Measurements from ENCODE around the gene CNTN5.

The CNTN5 gene

DNA sequence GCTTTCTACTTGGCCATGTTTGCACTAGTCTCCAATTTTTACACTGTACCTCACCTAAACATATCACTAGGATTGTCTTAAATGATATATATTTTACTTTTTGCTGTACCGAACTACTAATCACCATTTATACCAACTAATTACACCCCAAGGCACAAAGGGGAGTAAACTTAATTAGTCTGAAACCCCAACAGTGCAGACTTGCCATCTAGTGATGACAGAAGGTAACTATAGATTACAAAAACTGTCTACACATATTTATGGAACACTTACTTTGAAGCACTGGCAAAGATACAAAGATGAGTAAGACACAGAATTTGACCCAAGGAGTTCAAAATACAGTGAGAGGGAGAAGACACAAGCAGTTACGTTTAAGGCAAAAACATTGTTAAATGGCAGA is 139.7 kb downstream of the CNTN5 start:
- no peak overlapping the region for H3K9ac ChIP-seq (ENCODE audit: low read depth in 1 of 2, low read length in 2 of 2)
- H3K9me3 ChIP-seq (ENCODE audit: control insufficient read depth in 2 of 2, low read length in 2 of 2), result no peaks in the 10 kb centered on the region
- H3K36me3 ChIP-seq (ENCODE audit: control insufficient read depth in 2 of 2, insufficient read depth in 2 of 2, low read length in 2 of 2), result no peaks in the 10 kb centered on the region
- H3K4me3 ChIP-seq (ENCODE audit: low read length in 2 of 2), result no peak overlapping the region
- H3K27ac ChIP-seq (ENCODE audit: low read depth in 2 of 2, low read length in 2 of 2), result no peak overlapping the region
- H3K27me3 ChIP-seq (ENCODE audit: control insufficient read depth in 2 of 2, insufficient read depth in 2 of 2, low read length in 2 of 2), result no peaks in the 10 kb centered on the region
- H3K4me1 ChIP-seq (ENCODE audit: control insufficient read depth in 2 of 2, insufficient read depth in 2 of 2, low read length in 2 of 2), result no peaks in the 10 kb centered on the region

- H3K9me3 ChIP-seq (ENCODE audit: control insufficient read depth in 2 of 2, low read length in 2 of 2), result no peaks in the 10 kb centered on the region
- no peaks in the 10 kb centered on the region for H3K36me3 ChIP-seq (ENCODE audit: control insufficient read depth in 2 of 2, insufficient read depth in 2 of 2, low read length in 2 of 2)
- no peak overlapping the region for H3K27ac ChIP-seq (ENCODE audit: low read depth in 2 of 2, low read length in 2 of 2)
- H3K27me3 ChIP-seq (ENCODE audit: control insufficient read depth in 2 of 2, insufficient read depth in 2 of 2, low read length in 2 of 2), result no peaks in the 10 kb centered on the region
- no peak overlapping the region for H3K9ac ChIP-seq (ENCODE audit: low read depth in 1 of 2, low read length in 2 of 2)
- no peaks in the 10 kb centered on the region for H3K4me1 ChIP-seq (ENCODE audit: control insufficient read depth in 2 of 2, insufficient read depth in 2 of 2, low read length in 2 of 2)
- no peak overlapping the region for H3K4me3 ChIP-seq (ENCODE audit: low read length in 2 of 2)
Observed at GRCh38 chr11:99162819-99163218, 142.1 kb downstream of the CNTN5 start.

DNA sequence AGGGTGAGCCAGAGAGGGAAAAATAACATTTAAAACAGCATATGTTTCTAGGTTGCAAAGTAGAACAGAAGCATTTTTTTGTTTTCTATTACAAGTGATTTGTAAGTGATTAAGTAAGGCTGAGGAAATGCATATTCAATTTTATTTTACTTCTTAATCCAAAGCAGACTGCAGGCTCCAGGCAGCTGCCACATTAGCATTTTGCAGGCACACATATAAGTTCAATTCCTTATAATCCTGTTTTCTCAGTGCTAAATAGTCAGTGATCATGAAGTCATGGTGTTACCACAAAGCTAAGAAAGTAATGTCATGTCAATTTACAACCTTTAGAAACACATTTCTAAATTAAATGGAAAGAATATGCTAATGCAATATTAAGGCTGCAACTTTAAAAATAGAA is 149.8 kb downstream of the CNTN5 start:
- no peaks in the 10 kb centered on the region for H3K36me3 ChIP-seq (ENCODE audit: control insufficient read depth in 2 of 2, insufficient read depth in 2 of 2, low read length in 2 of 2)
- no peaks in the 10 kb centered on the region for H3K27me3 ChIP-seq (ENCODE audit: control insufficient read depth in 2 of 2, insufficient read depth in 2 of 2, low read length in 2 of 2)
- H3K4me1 ChIP-seq (ENCODE audit: control insufficient read depth in 2 of 2, insufficient read depth in 2 of 2, low read length in 2 of 2), result no peaks in the 10 kb centered on the region
- no peak overlapping the region for H3K9ac ChIP-seq (ENCODE audit: low read depth in 1 of 2, low read length in 2 of 2)
- no peak overlapping the region for H3K4me3 ChIP-seq (ENCODE audit: low read length in 2 of 2)
- H3K9me3 ChIP-seq (ENCODE audit: control insufficient read depth in 2 of 2, low read length in 2 of 2), result no peaks in the 10 kb centered on the region
- H3K27ac ChIP-seq (ENCODE audit: low read depth in 2 of 2, low read length in 2 of 2), result no peak overlapping the region

DNA sequence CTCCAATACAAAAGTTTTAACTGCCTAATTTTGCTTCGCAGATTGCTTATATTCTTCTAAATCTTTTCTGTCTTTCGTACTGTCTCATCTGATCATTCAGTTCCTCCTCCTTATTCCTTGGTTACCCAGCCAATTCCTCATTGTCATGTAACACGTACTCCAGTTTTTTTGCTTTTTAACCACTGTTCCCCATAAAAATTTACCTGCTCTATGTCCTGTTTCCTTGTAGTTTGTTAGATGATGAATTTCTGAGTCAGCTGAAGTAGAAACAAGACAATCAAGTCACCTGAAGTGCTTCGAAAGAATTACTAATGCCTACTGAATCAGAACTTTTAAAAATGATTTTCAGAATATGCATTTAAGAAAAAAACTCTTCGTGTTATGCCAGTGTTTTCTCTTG is 150.6 kb downstream of the CNTN5 start:
- no peaks in the 10 kb centered on the region for H3K36me3 ChIP-seq (ENCODE audit: control insufficient read depth in 2 of 2, insufficient read depth in 2 of 2, low read length in 2 of 2)
- H3K27ac ChIP-seq (ENCODE audit: low read depth in 2 of 2, low read length in 2 of 2), result no peak overlapping the region
- H3K4me1 ChIP-seq (ENCODE audit: control insufficient read depth in 2 of 2, insufficient read depth in 2 of 2, low read length in 2 of 2), result no peaks in the 10 kb centered on the region
- H3K4me3 ChIP-seq (ENCODE audit: low read length in 2 of 2), result no peak overlapping the region
- no peaks in the 10 kb centered on the region for H3K27me3 ChIP-seq (ENCODE audit: control insufficient read depth in 2 of 2, insufficient read depth in 2 of 2, low read length in 2 of 2)
- H3K9ac ChIP-seq (ENCODE audit: low read depth in 1 of 2, low read length in 2 of 2), result no peak overlapping the region
- H3K9me3 ChIP-seq (ENCODE audit: control insufficient read depth in 2 of 2, low read length in 2 of 2), result no peaks in the 10 kb centered on the region

GRCh38 chr11:99176430-99176829 is 155.7 kb downstream of the CNTN5 start:
- Histone ChIP-seq H3K36me3 (ENCODE audit: control insufficient read depth in 2 of 2, insufficient read depth in 2 of 2, low read length in 2 of 2) (no peaks in the 10 kb centered on the region), H3K27ac (ENCODE audit: low read depth in 2 of 2, low read length in 2 of 2) (no peak overlapping the region), H3K27me3 (ENCODE audit: control insufficient read depth in 2 of 2, insufficient read depth in 2 of 2, low read length in 2 of 2) (no peaks in the 10 kb centered on the region), H3K4me3 (ENCODE audit: low read length in 2 of 2) (no peak overlapping the region), H3K9ac (ENCODE audit: low read depth in 1 of 2, low read length in 2 of 2) (no peak overlapping the region), H3K4me1 (ENCODE audit: control insufficient read depth in 2 of 2, insufficient read depth in 2 of 2, low read length in 2 of 2) (no peaks in the 10 kb centered on the region), H3K9me3 (ENCODE audit: control insufficient read depth in 2 of 2, low read length in 2 of 2) (no peaks in the 10 kb centered on the region)

DNA sequence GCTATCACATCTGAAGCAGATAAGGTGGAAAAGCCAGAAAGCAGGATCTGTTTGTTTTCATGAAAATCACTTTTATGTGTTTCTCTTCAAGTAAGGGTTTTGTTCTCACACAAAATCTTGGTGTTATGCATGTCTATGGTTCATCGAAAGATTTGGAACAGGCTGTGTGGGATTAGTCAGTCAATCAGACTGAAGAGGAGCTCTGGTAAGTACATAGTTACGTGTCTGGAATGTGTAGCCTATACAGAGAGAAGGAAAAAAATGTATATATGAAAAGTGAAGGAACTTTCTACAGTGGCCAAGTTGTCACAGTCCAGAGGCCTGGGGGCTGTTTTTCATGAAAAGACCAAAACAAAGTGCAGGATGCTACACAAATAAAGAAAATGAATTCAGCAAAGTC is 156.7 kb downstream of the CNTN5 start:
- no peaks in the 10 kb centered on the region for H3K4me1 ChIP-seq (ENCODE audit: control insufficient read depth in 2 of 2, insufficient read depth in 2 of 2, low read length in 2 of 2)
- H3K27ac ChIP-seq (ENCODE audit: low read depth in 2 of 2, low read length in 2 of 2), result no peak overlapping the region

GRCh38 chr11:99184146-99184545 is 163.4 kb downstream of the CNTN5 start:
- no peaks in the 10 kb centered on the region for H3K9me3 ChIP-seq (ENCODE audit: control insufficient read depth in 2 of 2, low read length in 2 of 2)
- H3K4me1 ChIP-seq (ENCODE audit: control insufficient read depth in 2 of 2, insufficient read depth in 2 of 2, low read length in 2 of 2), result no peaks in the 10 kb centered on the region
- H3K4me3 ChIP-seq (ENCODE audit: low read length in 2 of 2), result no peak overlapping the region
- no peaks in the 10 kb centered on the region for H3K36me3 ChIP-seq (ENCODE audit: control insufficient read depth in 2 of 2, insufficient read depth in 2 of 2, low read length in 2 of 2)
- no peak overlapping the region for H3K27ac ChIP-seq (ENCODE audit: low read depth in 2 of 2, low read length in 2 of 2)
- no peak overlapping the region for H3K9ac ChIP-seq (ENCODE audit: low read depth in 1 of 2, low read length in 2 of 2)
- H3K27me3 ChIP-seq (ENCODE audit: control insufficient read depth in 2 of 2, insufficient read depth in 2 of 2, low read length in 2 of 2), result no peaks in the 10 kb centered on the region

More for the DNA sequence above, 156.7 kb downstream of the CNTN5 start:
- H3K9ac ChIP-seq (ENCODE audit: low read depth in 1 of 2, low read length in 2 of 2), result no peak overlapping the region
- H3K9me3 ChIP-seq (ENCODE audit: control insufficient read depth in 2 of 2, low read length in 2 of 2), result no peaks in the 10 kb centered on the region
- H3K4me3 ChIP-seq (ENCODE audit: low read length in 2 of 2), result no peak overlapping the region
- H3K36me3 ChIP-seq (ENCODE audit: control insufficient read depth in 2 of 2, insufficient read depth in 2 of 2, low read length in 2 of 2), result no peaks in the 10 kb centered on the region
- H3K27me3 ChIP-seq (ENCODE audit: control insufficient read depth in 2 of 2, insufficient read depth in 2 of 2, low read length in 2 of 2), result no peaks in the 10 kb centered on the region

- Histone ChIP-seq H3K4me1 (ENCODE audit: control insufficient read depth in 2 of 2, insufficient read depth in 2 of 2, low read length in 2 of 2) (no peaks in the 10 kb centered on the region), H3K9ac (ENCODE audit: low read depth in 1 of 2, low read length in 2 of 2) (no peak overlapping the region), H3K4me3 (ENCODE audit: low read length in 2 of 2) (no peak overlapping the region), H3K36me3 (ENCODE audit: control insufficient read depth in 2 of 2, insufficient read depth in 2 of 2, low read length in 2 of 2) (no peaks in the 10 kb centered on the region), H3K27me3 (ENCODE audit: control insufficient read depth in 2 of 2, insufficient read depth in 2 of 2, low read length in 2 of 2) (no peaks in the 10 kb centered on the region), H3K9me3 (ENCODE audit: control insufficient read depth in 2 of 2, low read length in 2 of 2) (no peaks in the 10 kb centered on the region), H3K27ac (ENCODE audit: low read depth in 2 of 2, low read length in 2 of 2) (no peak overlapping the region)
Observed at GRCh38 chr11:99188221-99188620, 167.5 kb downstream of the CNTN5 start.

- H3K4me1 ChIP-seq (ENCODE audit: control insufficient read depth in 2 of 2, insufficient read depth in 2 of 2, low read length in 2 of 2), result no peaks in the 10 kb centered on the region
- H3K9me3 ChIP-seq (ENCODE audit: control insufficient read depth in 2 of 2, low read length in 2 of 2), result no peaks in the 10 kb centered on the region
- H3K4me3 ChIP-seq (ENCODE audit: low read length in 2 of 2), result no peak overlapping the region
- H3K27ac ChIP-seq (ENCODE audit: low read depth in 2 of 2, low read length in 2 of 2), result no peak overlapping the region
- H3K9ac ChIP-seq (ENCODE audit: low read depth in 1 of 2, low read length in 2 of 2), result no peak overlapping the region
- no peaks in the 10 kb centered on the region for H3K27me3 ChIP-seq (ENCODE audit: control insufficient read depth in 2 of 2, insufficient read depth in 2 of 2, low read length in 2 of 2)
- H3K36me3 ChIP-seq (ENCODE audit: control insufficient read depth in 2 of 2, insufficient read depth in 2 of 2, low read length in 2 of 2), result no peaks in the 10 kb centered on the region
Observed at GRCh38 chr11:99192716-99193115, 172.0 kb downstream of the CNTN5 start.

GRCh38 chr11:99197477-99197876 is 176.7 kb downstream of the CNTN5 start:
- Histone ChIP-seq H3K9me3 (ENCODE audit: control insufficient read depth in 2 of 2, low read length in 2 of 2) (no peaks in the 10 kb centered on the region), H3K27me3 (ENCODE audit: control insufficient read depth in 2 of 2, insufficient read depth in 2 of 2, low read length in 2 of 2) (no peaks in the 10 kb centered on the region), H3K9ac (ENCODE audit: low read depth in 1 of 2, low read length in 2 of 2) (no peak overlapping the region), H3K27ac (ENCODE audit: low read depth in 2 of 2, low read length in 2 of 2) (no peak overlapping the region), H3K4me1 (ENCODE audit: control insufficient read depth in 2 of 2, insufficient read depth in 2 of 2, low read length in 2 of 2) (no peaks in the 10 kb centered on the region), H3K4me3 (ENCODE audit: low read length in 2 of 2) (no peak overlapping the region), H3K36me3 (ENCODE audit: control insufficient read depth in 2 of 2, insufficient read depth in 2 of 2, low read length in 2 of 2) (no peaks in the 10 kb centered on the region)

GRCh38 chr11:99198215-99198614 is 177.5 kb downstream of the CNTN5 start:
- no peaks in the 10 kb centered on the region for H3K36me3 ChIP-seq (ENCODE audit: control insufficient read depth in 2 of 2, insufficient read depth in 2 of 2, low read length in 2 of 2)
- no peaks in the 10 kb centered on the region for H3K9me3 ChIP-seq (ENCODE audit: control insufficient read depth in 2 of 2, low read length in 2 of 2)
- H3K4me3 ChIP-seq (ENCODE audit: low read length in 2 of 2), result no peak overlapping the region
- no peaks in the 10 kb centered on the region for H3K4me1 ChIP-seq (ENCODE audit: control insufficient read depth in 2 of 2, insufficient read depth in 2 of 2, low read length in 2 of 2)
- H3K9ac ChIP-seq (ENCODE audit: low read depth in 1 of 2, low read length in 2 of 2), result no peak overlapping the region
- H3K27me3 ChIP-seq (ENCODE audit: control insufficient read depth in 2 of 2, insufficient read depth in 2 of 2, low read length in 2 of 2), result no peaks in the 10 kb centered on the region
- no peak overlapping the region for H3K27ac ChIP-seq (ENCODE audit: low read depth in 2 of 2, low read length in 2 of 2)
